ENCODE data around the gene CLPTM1L. TPM values are rescaled to one million over a fixed set of nuclear protein-coding genes. Genes with fewer than 3 reads are reported as not detected.

The CLPTM1L gene
- total RNA-seq, 4 donors from 2014 or later, result 92.3 to 132 (median 108) TPM

- no peak for TF ChIP-seq CTCF (IDR thresholded peaks at IDR 0.05; ENCODE audit: low read depth)
Measured at GRCh38 chr5:1371218-1371971, 26.5 kb upstream of the CLPTM1L start.

GRCh38 chr5:1370006-1370405 lies 25.1 kb upstream of the CLPTM1L start:
- no peak for TF ChIP-seq CTCF (IDR thresholded peaks at IDR 0.05; ENCODE audit: low read depth)

- TF ChIP-seq CTCF (IDR thresholded peaks at IDR 0.05; ENCODE audit: low read depth), result no peak
Measured at GRCh38 chr5:1368756-1369155, 23.9 kb upstream of the CLPTM1L start.

GRCh38 chr5:1368236-1368635 lies 23.3 kb upstream of the CLPTM1L start:
- no peak for TF ChIP-seq CTCF (IDR thresholded peaks at IDR 0.05; ENCODE audit: low read depth)

- no peak for TF ChIP-seq CTCF (IDR thresholded peaks at IDR 0.05; ENCODE audit: low read depth)
Measured at GRCh38 chr5:1367149-1367548, 22.2 kb upstream of the CLPTM1L start.

- no peak for TF ChIP-seq CTCF (IDR thresholded peaks at IDR 0.05; ENCODE audit: low read depth)
Measured at GRCh38 chr5:1366514-1366913, 21.6 kb upstream of the CLPTM1L start.

- TF ChIP-seq CTCF (IDR thresholded peaks at IDR 0.05; ENCODE audit: low read depth), result no peak
Measured at GRCh38 chr5:1364211-1364610, 19.3 kb upstream of the CLPTM1L start.
